Fibroblast of skin of scalp (primary cell): ENCODE results near the gene NR2F1.

Experiments
- DNase-seq: peaks from one replicate; pipeline ENCODE4 v3.0.0-alpha.2; 2013

The NR2F1 gene

GRCh38 chr5:93604644-93605515 is 21.9 kb downstream of the NR2F1 start:
- DNase-seq, result no peak

- DNase-seq, result no peak
Observed at GRCh38 chr5:93606382-93606752, 23.3 kb downstream of the NR2F1 start.

- peak; percentile 83 for DNase-seq
Observed at GRCh38 chr5:93607367-93608258, 24.6 kb downstream of the NR2F1 start.

GRCh38 chr5:93608855-93609254 is 25.8 kb downstream of the NR2F1 start:
- DNase-seq, result no peak

- no peak for DNase-seq
Observed at GRCh38 chr5:93609762-93610161, 26.7 kb downstream of the NR2F1 start.

- no peak for DNase-seq
Observed at GRCh38 chr5:93610581-93611272, 27.7 kb downstream of the NR2F1 start.

GRCh38 chr5:93611273-93611975 is 28.4 kb downstream of the NR2F1 start:
- DNase-seq, result no peak

GRCh38 chr5:93611976-93612854 is 29.2 kb downstream of the NR2F1 start:
- peak; percentile 28 for DNase-seq

- no peak for DNase-seq
Observed at GRCh38 chr5:93612855-93613243, 29.8 kb downstream of the NR2F1 start.

- no peak for DNase-seq
Observed at GRCh38 chr5:93616538-93617174, 33.6 kb downstream of the NR2F1 start.

GRCh38 chr5:93620487-93621326 is 37.7 kb downstream of the NR2F1 start:
- peak; percentile 72 for DNase-seq

GRCh38 chr5:93621327-93621798 is 38.3 kb downstream of the NR2F1 start:
- DNase-seq, result peak; percentile 74

- DNase-seq, result peak; percentile 51
Observed at GRCh38 chr5:93622240-93622885, 39.3 kb downstream of the NR2F1 start.

GRCh38 chr5:93623153-93623552 is 40.1 kb downstream of the NR2F1 start:
- no peak for DNase-seq

- no peak for DNase-seq
Observed at GRCh38 chr5:93626801-93627200, 43.8 kb downstream of the NR2F1 start.

GRCh38 chr5:93632327-93632726 is 49.3 kb downstream of the NR2F1 start:
- no peak for DNase-seq

- DNase-seq, result no peak
Observed at GRCh38 chr5:93635991-93636390, 53.0 kb downstream of the NR2F1 start.

- DNase-seq, result no peak
Observed at GRCh38 chr5:93636837-93637236, 53.8 kb downstream of the NR2F1 start.

GRCh38 chr5:93637697-93638096 is 54.7 kb downstream of the NR2F1 start:
- no peak for DNase-seq
